AG09309 (cell line): ENCODE results near the gene ITSN1.

Source experiments
- DNase-seq: peaks from one replicate; pipeline ENCODE4 v3.0.0-alpha.2; 2010; ENCODE audit warnings: low read depth
- H3K4me3 ChIP-seq: 2 replicates; pipeline ENCODE4 v1.5.1; 2011; ENCODE audit warnings: mild to moderate bottlenecking, low read depth, low read length, moderate library complexity; ENCODE audit not compliant: control insufficient read depth
- CTCF ChIP-seq: IDR thresholded peaks from 2 replicates; pipeline ENCODE4 v1.5.1; 2011; ENCODE audit warnings: mild to moderate bottlenecking, low read depth, low read length, inconsistent platforms; ENCODE audit not compliant: insufficient read depth, control insufficient read depth; ENCODE audit errors: missing control alignments

Gene ITSN1

GRCh38 chr21:33884376-33885171, 242.3 kb downstream of the ITSN1 start:
- peak; percentile 79 for DNase-seq
- TF ChIP-seq CTCF: no peak
- H3K4me3 ChIP-seq: peak overlapping the region; percentile 1; the same call in 1 of the 2 replicates

DNA sequence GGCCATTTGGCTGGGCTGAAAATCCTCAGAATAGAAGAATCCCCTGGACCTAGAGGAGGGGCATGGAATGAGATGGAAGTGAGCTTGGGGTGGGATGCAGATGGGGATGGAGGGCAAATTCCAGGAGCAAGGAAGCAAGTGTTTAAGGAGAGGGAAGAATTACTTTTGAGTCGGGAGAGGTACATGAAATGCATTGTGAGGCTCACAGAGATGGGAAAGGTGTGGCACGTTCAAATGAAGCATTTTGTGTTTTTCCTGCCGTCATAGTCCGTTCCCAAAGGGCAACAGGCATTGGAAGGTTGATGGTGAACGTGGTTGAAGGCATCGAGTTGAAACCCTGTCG, 242.8 kb downstream of the ITSN1 start:
- TF ChIP-seq CTCF: no peak
- no peak for DNase-seq
- H3K4me3 ChIP-seq: no peak overlapping the region

DNA sequence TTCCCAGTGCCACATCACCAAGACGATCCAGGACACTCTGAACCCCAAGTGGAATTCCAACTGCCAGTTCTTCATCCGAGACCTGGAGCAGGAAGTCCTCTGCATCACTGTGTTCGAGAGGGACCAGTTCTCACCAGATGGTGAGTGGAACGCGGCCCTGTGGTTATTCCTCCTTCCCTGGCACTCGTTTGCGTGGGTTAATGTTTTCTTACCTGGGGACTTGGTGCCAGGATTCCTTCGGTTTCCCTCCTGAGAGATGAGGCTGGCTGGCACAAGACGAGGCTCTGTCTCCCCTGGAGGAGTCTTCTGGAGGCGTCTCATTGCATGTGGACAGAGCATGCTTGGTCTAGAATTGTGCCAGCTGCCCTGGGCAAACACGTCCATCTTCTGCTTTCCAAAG, 244.0 kb downstream of the ITSN1 start:
- TF ChIP-seq CTCF: no peak
- no peak overlapping the region for H3K4me3 ChIP-seq
- DNase-seq: no peak

GRCh38 chr21:33890187-33890586, 247.9 kb downstream of the ITSN1 start:
- H3K4me3 ChIP-seq: no peak overlapping the region
- no peak for DNase-seq
- no peak for TF ChIP-seq CTCF

- DNase-seq: no peak
- no peak overlapping the region for H3K4me3 ChIP-seq
- TF ChIP-seq CTCF: no peak
Observed at GRCh38 chr21:33892853-33893252, 250.6 kb downstream of the ITSN1 start.

DNA sequence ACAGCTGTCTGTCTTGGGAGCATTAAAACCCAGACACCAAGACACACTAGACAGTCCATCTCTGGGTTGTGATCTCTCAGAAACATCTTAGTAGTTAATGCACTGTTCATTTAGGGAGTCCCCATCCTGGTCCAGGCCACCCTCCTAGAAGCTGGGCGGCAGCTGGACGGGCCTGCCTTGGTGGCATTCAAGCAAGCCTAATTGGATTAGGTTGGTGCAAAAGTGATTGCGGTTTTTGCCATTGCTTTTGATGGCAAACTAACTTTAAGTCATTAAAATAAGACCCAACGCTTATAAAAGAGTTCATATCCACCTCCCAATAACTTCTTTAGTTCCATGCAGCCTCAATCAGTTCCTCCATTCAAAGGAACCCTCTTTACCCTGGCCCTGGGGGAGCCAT, 251.6 kb downstream of the ITSN1 start:
- H3K4me3 ChIP-seq: no peak overlapping the region
- TF ChIP-seq CTCF: no peak
- DNase-seq: no peak
